Endothelial cell of umbilical vein (primary cell): ENCODE measurements around the gene ZNF79.

Source experiments
- CTCF ChIP-seq, 2 donors: IDR thresholded peaks; 1 replicate in 1 of 2; 2 replicates in 1 of 2; pipeline ENCODE4 v1.5.1; 2011; ENCODE audit warnings: low read length in 2 of 2, mild to moderate bottlenecking in 2 of 2, moderate library complexity in 2 of 2, control low read depth in 1 of 2, inconsistent platforms in 1 of 2, low read depth in 1 of 2; ENCODE audit not compliant: insufficient read depth in 1 of 2; ENCODE audit errors: extremely low read depth in 1 of 2
- POLR2A ChIP-seq: IDR thresholded peaks from 2 replicates; pipeline ENCODE4 v1.6.1; 2012; ENCODE audit warnings: low read depth, mild to moderate bottlenecking, control low read depth, low read length

- TF ChIP-seq CTCF (IDR thresholded peaks at IDR 0.05; ENCODE audit: extremely low read depth in 1 of 2, insufficient read depth in 1 of 2, low read depth in 1 of 2, low read length in 2 of 2): no peak
- TF ChIP-seq POLR2A: no peak
These were observed 2.6 kb downstream of the ZNF79 start for GRCh38 chr9:127426756-127427155.
